Stimulated activated CD4-positive, alpha-beta T cell treated with anti-CD3 and anti-CD28 coated beads, Interleukin-15, amount 100 ng/mL, for 1 hour (primary cell): ENCODE results near the gene FCHO2.

ENCODE experiments used
- DNase-seq, 2 donors: peaks; one replicate each; pipeline ENCODE4 v3.0.0-alpha.2; 2020; ENCODE audit warnings: low read depth in 1 of 2, low spot score in 1 of 2

The FCHO2 gene

GRCh38 chr5:73030531-73030930 is 74.7 kb downstream of the FCHO2 start:
- DNase-seq: no peak

GRCh38 chr5:73030995-73031394 is 75.2 kb downstream of the FCHO2 start:
- no peak for DNase-seq

- no peak for DNase-seq
These were observed 76.0 kb downstream of the FCHO2 start for GRCh38 chr5:73031839-73032238.

- no peak for DNase-seq
These were observed 76.8 kb downstream of the FCHO2 start for GRCh38 chr5:73032635-73033034.

- DNase-seq: no peak
These were observed 81.7 kb downstream of the FCHO2 start for GRCh38 chr5:73037545-73037944.

- DNase-seq: no peak
These were observed 83.2 kb downstream of the FCHO2 start for GRCh38 chr5:73039082-73039481.

- no peak for DNase-seq
These were observed 87.2 kb downstream of the FCHO2 start for GRCh38 chr5:73042993-73043392.

GRCh38 chr5:73044546-73044945 is 88.7 kb downstream of the FCHO2 start:
- no peak for DNase-seq

- DNase-seq: no peak
These were observed 89.8 kb downstream of the FCHO2 start for GRCh38 chr5:73045623-73046022.

GRCh38 chr5:73061593-73061992 is 105.8 kb downstream of the FCHO2 start:
- DNase-seq: no peak

GRCh38 chr5:73066466-73066865 is 110.6 kb downstream of the FCHO2 start:
- DNase-seq: no peak

GRCh38 chr5:73067213-73067612 is 111.4 kb downstream of the FCHO2 start:
- no peak for DNase-seq

GRCh38 chr5:73081093-73081492 is 125.3 kb downstream of the FCHO2 start:
- no peak for DNase-seq

- no peak for DNase-seq
These were observed 132.2 kb downstream of the FCHO2 start for GRCh38 chr5:73088026-73088425.

- DNase-seq: no peak
These were observed 138.1 kb downstream of the FCHO2 start for GRCh38 chr5:73093943-73094342.

GRCh38 chr5:73094415-73094814 is 138.6 kb downstream of the FCHO2 start:
- DNase-seq: no peak

GRCh38 chr5:73095564-73096238 is 139.9 kb downstream of the FCHO2 start:
- DNase-seq: no peak

- DNase-seq: no peak
These were observed 140.4 kb downstream of the FCHO2 start for GRCh38 chr5:73096239-73096575.

GRCh38 chr5:73097740-73098139 is 141.9 kb downstream of the FCHO2 start:
- DNase-seq: no peak

- DNase-seq: no peak
These were observed 144.3 kb downstream of the FCHO2 start for GRCh38 chr5:73100109-73100508.

GRCh38 chr5:73103870-73104299 is 148.0 kb downstream of the FCHO2 start:
- no peak for DNase-seq

- DNase-seq: no peak
These were observed 148.5 kb downstream of the FCHO2 start for GRCh38 chr5:73104326-73104725.

- no peak for DNase-seq
These were observed 150.5 kb downstream of the FCHO2 start for GRCh38 chr5:73106335-73106734.

GRCh38 chr5:73110190-73110589 is 154.3 kb downstream of the FCHO2 start:
- DNase-seq: no peak
